CD8-positive, alpha-beta memory T cell (primary cell): Measurements from ENCODE around the gene RAPGEF5. TPM values are rescaled to one million over a fixed set of nuclear protein-coding genes. Genes with fewer than 3 reads are reported as not detected.

ENCODE experiments used
- CTCF ChIA-PET: fragments of 350-600 bp; sonication (Branson Sonifier 250); formaldehyde crosslinking; loops from one replicate; lab custom pipeline; 2021; ENCODE audit warnings: antibody characterized with exemption; lab: Charles Lee
- POLR2A ChIA-PET: fragments of 350-600 bp; sonication (Branson Sonifier 250); formaldehyde crosslinking; loops from one replicate; lab custom pipeline; 2021; ENCODE audit warnings: antibody characterized with exemption; lab: Charles Lee
- DNase-seq, 5 donors: peaks; one replicate each; pipeline versions ENCODE4 v3.0.0 to v3.0.0-alpha.2; 2020 to 2022; ENCODE audit warnings: mixed read lengths in 1 of 5
- H3K27ac ChIP-seq: one replicate; pipeline ENCODE4 v1.7.0; 2013; ENCODE audit warnings: low read depth, mild to moderate bottlenecking, low read length, moderate library complexity
- H3K27me3 ChIP-seq: 2 replicates; pipeline ENCODE4 v1.7.0; 2013; ENCODE audit warnings: low read length, mild to moderate bottlenecking; ENCODE audit not compliant: insufficient read depth, poor library complexity, severe bottlenecking
- H3K36me3 ChIP-seq: 2 replicates; pipeline ENCODE4 v1.7.0; 2013; ENCODE audit warnings: mild to moderate bottlenecking, low read length, moderate library complexity; ENCODE audit not compliant: insufficient read depth
- H3K4me1 ChIP-seq: 2 replicates; pipeline ENCODE4 v1.7.0; 2013; ENCODE audit warnings: mild to moderate bottlenecking, low read length, moderate library complexity; ENCODE audit not compliant: insufficient read depth
- H3K4me3 ChIP-seq: 2 replicates; pipeline ENCODE4 v1.7.0; 2013; ENCODE audit warnings: mild to moderate bottlenecking, low read length
- H3K9me3 ChIP-seq: 2 replicates; pipeline ENCODE4 v1.7.0; 2013; ENCODE audit warnings: mild to moderate bottlenecking, low read length
- H3K27ac Mint-ChIP-seq, 8 donors: one replicate each; pipeline ENCODE4 v1.8.0; 2020 to 2021; ENCODE audit warnings: mixed read lengths in 8 of 8, mild to moderate bottlenecking in 6 of 8, inconsistent platforms in 3 of 8, moderate library complexity in 3 of 8
- H3K27me3 Mint-ChIP-seq, 2 donors: one replicate each; pipeline ENCODE4 v1.8.0; 2020 to 2021; ENCODE audit warnings: mixed read lengths in 2 of 2, mild to moderate bottlenecking in 1 of 2, moderate library complexity in 1 of 2
- H3K36me3 Mint-ChIP-seq, 3 donors: one replicate each; pipeline ENCODE4 v1.8.0; 2020 to 2021; ENCODE audit warnings: mixed read lengths in 3 of 3, inconsistent platforms in 1 of 3, mild to moderate bottlenecking in 1 of 3
- H3K4me1 Mint-ChIP-seq, 3 donors: one replicate each; pipeline ENCODE4 v1.8.0; 2020 to 2021; ENCODE audit warnings: mixed read lengths in 3 of 3, inconsistent platforms in 1 of 3, mild to moderate bottlenecking in 1 of 3
- H3K4me3 Mint-ChIP-seq, 7 donors: one replicate each; pipeline ENCODE4 v1.8.0; 2020 to 2021; ENCODE audit warnings: mixed read lengths in 7 of 7, mild to moderate bottlenecking in 6 of 7, moderate library complexity in 4 of 7, inconsistent platforms in 2 of 7
- H3K9me3 Mint-ChIP-seq, 5 donors: one replicate each; pipeline ENCODE4 v1.8.0; 2020 to 2022; ENCODE audit warnings: mixed read lengths in 5 of 5, mild to moderate bottlenecking in 3 of 5, moderate library complexity in 2 of 5, inconsistent platforms in 1 of 5
- polyA plus RNA-seq: library from polyadenylated mRNA; unstranded; fragments of 300-500 nt; fragmentation: Illumina TruSeq; gene quantifications from one replicate; pipeline ENCODE4 v1.2.3, GENCODE V29; 2021
- total RNA-seq, 2 experiments: library from RNA; stranded (reverse); gene quantifications; one replicate each; pipeline ENCODE4 v1.2.3, GENCODE V29; 2021

The RAPGEF5 gene, protein sequence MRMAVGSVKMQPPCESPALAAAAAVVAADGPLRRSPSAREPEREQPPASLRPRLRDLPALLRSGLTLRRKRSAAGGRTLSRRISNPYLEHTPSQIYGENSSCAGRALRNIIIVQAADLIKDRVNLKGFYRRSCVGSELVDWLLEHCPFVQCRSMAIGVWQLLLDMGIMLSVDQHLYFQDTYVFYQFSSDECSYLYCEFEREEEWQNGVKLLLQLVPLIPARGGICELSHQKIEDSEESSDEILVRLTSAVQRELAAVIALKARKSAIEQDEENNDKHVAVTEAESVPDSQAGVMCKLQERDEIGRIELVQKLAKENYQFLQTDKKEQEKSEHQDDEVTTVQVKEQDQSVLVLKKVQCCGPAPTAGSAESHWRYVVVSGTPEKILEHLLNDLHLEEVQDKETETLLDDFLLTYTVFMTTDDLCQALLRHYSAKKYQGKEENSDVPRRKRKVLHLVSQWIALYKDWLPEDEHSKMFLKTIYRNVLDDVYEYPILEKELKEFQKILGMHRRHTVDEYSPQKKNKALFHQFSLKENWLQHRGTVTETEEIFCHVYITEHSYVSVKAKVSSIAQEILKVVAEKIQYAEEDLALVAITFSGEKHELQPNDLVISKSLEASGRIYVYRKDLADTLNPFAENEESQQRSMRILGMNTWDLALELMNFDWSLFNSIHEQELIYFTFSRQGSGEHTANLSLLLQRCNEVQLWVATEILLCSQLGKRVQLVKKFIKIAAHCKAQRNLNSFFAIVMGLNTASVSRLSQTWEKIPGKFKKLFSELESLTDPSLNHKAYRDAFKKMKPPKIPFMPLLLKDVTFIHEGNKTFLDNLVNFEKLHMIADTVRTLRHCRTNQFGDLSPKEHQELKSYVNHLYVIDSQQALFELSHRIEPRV
- total RNA-seq, result under 1 TPM; 0.13 to 0.50 TPM
- polyA plus RNA-seq, result 0.86 TPM

DNA sequence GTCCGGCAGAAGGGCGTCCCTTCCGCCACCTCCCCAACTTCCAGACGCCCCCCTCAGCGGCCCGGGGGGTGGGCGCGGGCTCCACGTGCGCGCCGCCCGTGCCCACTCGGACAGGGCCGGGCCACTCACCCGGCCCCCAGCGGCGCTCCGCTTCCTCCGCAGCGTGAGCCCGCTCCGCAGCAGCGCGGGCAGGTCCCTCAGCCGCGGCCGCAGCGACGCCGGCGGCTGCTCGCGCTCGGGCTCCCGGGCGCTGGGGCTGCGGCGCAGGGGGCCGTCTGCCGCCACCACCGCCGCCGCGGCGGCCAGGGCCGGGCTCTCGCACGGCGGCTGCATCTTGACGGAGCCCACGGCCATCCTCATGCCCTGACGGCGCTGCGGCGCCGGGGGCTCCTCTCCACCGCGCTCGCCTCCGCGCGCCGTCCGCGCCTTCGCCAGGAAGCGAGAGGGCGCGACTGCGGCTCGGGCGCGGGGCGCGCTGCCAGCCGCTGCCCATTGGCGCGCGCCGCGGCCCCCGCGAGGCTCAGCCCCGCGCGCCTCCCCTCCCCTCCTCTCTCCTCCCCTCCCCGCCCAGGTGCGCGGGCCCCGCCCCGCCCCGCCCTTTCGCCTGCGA is at the start of gene RAPGEF5:
TSS of gene RAPGEF5 (minus strand) at position 454 of the 610 bp plus-strand sequence. CDS start at position 360, 94 bp downstream.
- no peaks in the 10 kb centered on the region for H3K9me3 ChIP-seq
- H3K4me1 ChIP-seq, result no peaks in the 10 kb centered on the region
- CTCF ChIA-PET, result no interaction called here
- H3K27ac ChIP-seq, result no peak within 1 kb of the TSS
- H3K36me3 ChIP-seq, result no peaks in the 10 kb centered on the region
- POLR2A ChIA-PET, result no interaction called here
- no peaks in the 10 kb centered on the region for H3K27me3 ChIP-seq
- H3K4me3 Mint-ChIP-seq, result peak within 1 kb of the TSS; percentile 21 to 84 (median 69)
- H3K4me3 ChIP-seq, result no peak within 1 kb of the TSS
- no peak for DNase-seq
- H3K9me3 Mint-ChIP-seq, result peaks cover 5 to 18% (median 9%) of the 10 kb centered on the region in 5 donors
- peaks cover 11 to 13% (median 13%) of the 10 kb centered on the region in 3 donors for H3K4me1 Mint-ChIP-seq
- H3K27me3 Mint-ChIP-seq, result peaks cover 38 to 45% of the 10 kb centered on the region in 2 donors
- peaks cover 0 to 7% (median 0%) of the 10 kb centered on the region in 3 donors for H3K36me3 Mint-ChIP-seq
- H3K27ac Mint-ChIP-seq, result no peak within 1 kb of the TSS

DNA sequence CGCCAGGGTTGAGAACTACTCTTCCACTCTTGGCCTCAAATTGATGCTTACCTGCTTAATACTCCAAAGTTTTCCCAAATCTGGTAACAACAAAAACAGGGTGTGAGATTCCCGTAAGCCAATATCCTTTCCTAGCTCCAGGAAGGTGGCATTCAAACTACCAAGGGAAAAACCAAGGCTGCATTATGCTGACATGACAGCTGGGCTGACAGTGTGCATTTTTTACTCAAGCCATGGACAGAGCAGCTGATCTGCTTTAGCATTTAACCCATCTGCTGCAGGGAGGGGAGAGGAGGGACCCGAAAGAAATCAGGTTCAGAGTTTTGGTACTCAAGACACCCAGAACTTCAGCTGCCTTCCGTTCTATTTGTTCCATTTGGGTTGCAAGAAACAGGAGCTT is 49.8 kb upstream of the RAPGEF5 start:
- H3K4me3 ChIP-seq, result no peak overlapping the region
- H3K4me1 ChIP-seq, result peaks cover 10% of the 10 kb centered on the region
- Mint-ChIP-seq H3K4me3 (no peak overlapping the region), H3K36me3 (peaks cover 0 to 5% (median 2%) of the 10 kb centered on the region in 3 donors), H3K27ac (no peak overlapping the region), H3K4me1 (peaks cover 19 to 22% (median 19%) of the 10 kb centered on the region in 3 donors), H3K27me3 (peaks cover 0 to 5% of the 10 kb centered on the region in 2 donors), H3K9me3 (peaks cover 0 to 3% (median 0%) of the 10 kb centered on the region in 5 donors)
- ChIA-PET POLR2A (no interaction called here), CTCF (no interaction called here)
- no peaks in the 10 kb centered on the region for H3K27me3 ChIP-seq
- H3K9me3 ChIP-seq, result no peaks in the 10 kb centered on the region
- no peak for DNase-seq
- H3K27ac ChIP-seq, result no peak overlapping the region
- H3K36me3 ChIP-seq, result no peaks in the 10 kb centered on the region

DNA sequence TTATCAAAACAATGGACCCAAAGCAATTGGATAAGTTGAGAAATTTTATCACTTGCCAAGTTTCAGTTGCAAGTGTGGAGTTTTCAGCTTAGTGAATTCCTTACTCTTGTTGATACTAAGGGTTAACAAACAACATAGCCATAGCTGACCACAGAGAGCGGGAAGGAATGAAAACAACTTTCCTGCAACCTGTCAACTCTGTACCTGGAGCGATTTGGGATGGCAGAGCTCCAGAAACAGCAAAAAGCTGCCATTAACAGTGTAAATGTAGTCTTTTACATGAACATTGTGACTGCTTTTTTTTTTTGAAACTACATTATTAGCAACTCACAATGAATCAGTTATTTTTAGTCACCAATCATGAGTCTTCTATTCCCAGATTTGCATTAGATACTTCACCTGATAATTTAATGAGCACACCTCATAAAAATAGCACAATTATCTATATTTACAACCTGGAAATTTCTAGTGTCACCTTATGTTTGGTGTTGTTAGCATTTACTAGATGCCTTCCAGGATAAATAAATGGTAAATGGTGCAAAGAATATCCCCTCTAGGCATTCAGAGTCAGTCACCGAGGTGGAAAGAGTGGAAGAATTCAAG is 47.6 kb upstream of the RAPGEF5 start:
- ChIA-PET CTCF (no interaction called here), POLR2A (no interaction called here)
- Mint-ChIP-seq H3K9me3 (peaks cover 0 to 3% (median 0%) of the 10 kb centered on the region in 5 donors), H3K27me3 (no peaks in the 10 kb centered on the region), H3K27ac (no peak overlapping the region), H3K4me3 (no peak overlapping the region), H3K4me1 (peaks cover 23 to 28% (median 24%) of the 10 kb centered on the region in 3 donors), H3K36me3 (peaks cover 0 to 5% (median 2%) of the 10 kb centered on the region in 3 donors)
- no peaks in the 10 kb centered on the region for H3K27me3 ChIP-seq
- no peak overlapping the region for H3K4me3 ChIP-seq
- H3K4me1 ChIP-seq, result peaks cover 10% of the 10 kb centered on the region
- H3K36me3 ChIP-seq, result no peaks in the 10 kb centered on the region
- H3K9me3 ChIP-seq, result no peaks in the 10 kb centered on the region
- no peak overlapping the region for H3K27ac ChIP-seq
- no peak for DNase-seq

DNA sequence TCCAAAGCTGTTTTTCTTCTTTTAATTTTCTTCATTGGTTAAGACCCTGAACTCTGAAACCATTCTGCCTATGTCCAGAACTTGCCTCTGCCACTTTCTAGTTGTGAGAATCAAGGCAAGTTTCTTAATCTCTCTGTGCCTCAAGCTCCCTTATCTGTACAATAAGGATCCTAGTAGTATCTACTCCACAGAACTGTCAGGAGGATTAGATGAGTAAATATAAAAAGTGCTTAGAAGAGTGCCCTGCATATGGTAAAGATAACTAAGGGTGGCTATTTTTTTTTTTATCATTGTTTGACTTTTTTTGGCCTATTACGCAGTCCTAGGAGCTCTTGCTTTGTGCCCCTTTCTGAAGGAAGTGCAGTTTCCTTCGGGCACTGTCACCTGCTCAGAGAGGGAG is 46.4 kb upstream of the RAPGEF5 start:
- Histone ChIP-seq H3K27me3 (no peaks in the 10 kb centered on the region), H3K27ac (no peak overlapping the region), H3K4me1 (peaks cover 10% of the 10 kb centered on the region), H3K4me3 (no peak overlapping the region), H3K9me3 (no peaks in the 10 kb centered on the region), H3K36me3 (no peaks in the 10 kb centered on the region)
- peak overlapping the region in 5 of 8 donors; percentile 21 to 78 (median 52) for H3K27ac Mint-ChIP-seq
- no peaks in the 10 kb centered on the region for H3K27me3 Mint-ChIP-seq
- CTCF ChIA-PET, result interaction anchor here (1.0 kb wide), 1 partner anchor 13 kb away, joined by 3 read pairs; no protein-coding TSS in a partner anchor
- peaks cover 0 to 3% (median 0%) of the 10 kb centered on the region in 5 donors for H3K9me3 Mint-ChIP-seq
- H3K4me1 Mint-ChIP-seq, result peaks cover 23 to 28% (median 24%) of the 10 kb centered on the region in 3 donors
- peak overlapping the region in 1 of 7 donors; percentile 44 for H3K4me3 Mint-ChIP-seq
- peaks cover 0 to 5% (median 2%) of the 10 kb centered on the region in 3 donors for H3K36me3 Mint-ChIP-seq
- POLR2A ChIA-PET, result interaction anchor here (0.6 kb wide), 1 partner anchor 8 kb away, joined by 3 read pairs; no protein-coding TSS in a partner anchor
- DNase-seq, result no peak

DNA sequence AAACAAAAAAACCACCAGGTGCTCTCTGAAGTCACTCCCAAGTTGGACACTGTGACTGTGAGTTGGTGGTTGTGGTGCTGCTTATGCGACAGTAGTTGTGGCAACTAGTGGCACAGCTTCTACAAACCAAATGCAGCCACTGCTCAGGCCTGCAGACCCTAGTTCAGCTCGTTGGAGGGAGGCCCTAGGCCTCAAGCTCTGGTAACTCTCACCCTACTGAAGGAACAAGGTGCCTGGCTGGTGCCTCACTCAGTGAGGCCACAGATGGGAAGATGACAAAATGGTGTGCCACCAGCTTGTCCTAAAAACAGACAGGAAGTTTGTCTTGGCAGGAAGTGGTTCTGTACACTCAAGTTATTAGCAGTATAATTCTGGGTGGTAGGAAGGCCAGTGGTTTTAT is 45.3 kb upstream of the RAPGEF5 start:
- Mint-ChIP-seq H3K36me3 (peaks cover 0 to 2% (median 2%) of the 10 kb centered on the region in 3 donors), H3K27ac (peak overlapping the region in 7 of 8 donors; percentile 54 to 88 (median 86)), H3K4me1 (peaks cover 23 to 28% (median 24%) of the 10 kb centered on the region in 3 donors), H3K4me3 (peak overlapping the region in 6 of 7 donors; percentile 9 to 71 (median 46)), H3K9me3 (peaks cover 0 to 2% (median 0%) of the 10 kb centered on the region in 5 donors), H3K27me3 (no peaks in the 10 kb centered on the region)
- no peaks in the 10 kb centered on the region for H3K27me3 ChIP-seq
- no peaks in the 10 kb centered on the region for H3K36me3 ChIP-seq
- ChIA-PET CTCF (no interaction called here), POLR2A (no interaction called here)
- no peaks in the 10 kb centered on the region for H3K9me3 ChIP-seq
- no peak overlapping the region for H3K4me3 ChIP-seq
- peaks cover 10% of the 10 kb centered on the region for H3K4me1 ChIP-seq
- no peak for DNase-seq
- no peak overlapping the region for H3K27ac ChIP-seq

DNA sequence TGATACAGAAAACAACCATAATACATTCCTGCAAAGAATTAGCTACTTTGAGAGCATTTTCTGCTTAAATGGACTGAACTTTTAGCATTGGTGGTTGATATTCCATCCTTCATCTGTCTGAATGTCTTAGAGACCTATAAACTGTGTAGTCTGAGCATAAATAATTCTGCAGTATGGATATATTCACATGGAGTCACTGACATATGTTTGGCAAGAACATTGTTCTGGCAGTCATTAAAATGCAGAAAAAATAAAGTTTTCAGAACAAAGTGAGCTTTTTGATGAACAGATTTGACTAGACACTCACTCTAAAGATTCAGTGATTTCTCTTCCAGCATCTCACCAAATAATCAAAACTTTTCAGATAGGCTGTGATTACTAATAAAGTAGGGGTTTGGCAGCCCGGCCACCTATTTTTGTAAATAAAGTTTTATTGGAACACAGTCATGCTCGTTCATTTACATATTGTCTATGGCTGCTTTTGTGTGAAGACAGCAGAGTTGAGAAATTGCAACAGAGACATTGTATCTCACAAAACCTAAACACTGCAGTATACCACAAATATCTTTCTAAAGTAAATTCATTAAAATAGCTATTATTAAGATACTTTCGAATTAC is 44.1 kb upstream of the RAPGEF5 start:
- H3K36me3 Mint-ChIP-seq, result peaks cover 0 to 2% (median 0%) of the 10 kb centered on the region in 3 donors
- Histone ChIP-seq H3K27ac (no peak overlapping the region), H3K4me3 (no peak overlapping the region), H3K27me3 (no peaks in the 10 kb centered on the region), H3K4me1 (peaks cover 10% of the 10 kb centered on the region), H3K36me3 (no peaks in the 10 kb centered on the region), H3K9me3 (no peaks in the 10 kb centered on the region)
- CTCF ChIA-PET, result no interaction called here
- H3K27ac Mint-ChIP-seq, result peak overlapping the region in 4 of 8 donors; percentile 37 to 73 (median 56)
- DNase-seq, result no peak
- H3K9me3 Mint-ChIP-seq, result no peaks in the 10 kb centered on the region
- no peaks in the 10 kb centered on the region for H3K27me3 Mint-ChIP-seq
- H3K4me1 Mint-ChIP-seq, result peaks cover 23 to 28% (median 24%) of the 10 kb centered on the region in 3 donors
- POLR2A ChIA-PET, result no interaction called here
- peak overlapping the region in 1 of 7 donors; percentile 9 for H3K4me3 Mint-ChIP-seq
